T1000 (cell line): Measurements from ENCODE around the gene RPS18.
"Not testable (repeated sequence)": the region's sequence is repeated elsewhere in the genome, so short reads cannot be mapped to it uniquely, and the experiment has no call there.

Experiments
- DNase-seq: peaks from one replicate; lab custom pipeline; 2025; ENCODE audit warnings: mixed read lengths; lab: John Stamatoyannopoulos, UW

RPS18 gene

DNA sequence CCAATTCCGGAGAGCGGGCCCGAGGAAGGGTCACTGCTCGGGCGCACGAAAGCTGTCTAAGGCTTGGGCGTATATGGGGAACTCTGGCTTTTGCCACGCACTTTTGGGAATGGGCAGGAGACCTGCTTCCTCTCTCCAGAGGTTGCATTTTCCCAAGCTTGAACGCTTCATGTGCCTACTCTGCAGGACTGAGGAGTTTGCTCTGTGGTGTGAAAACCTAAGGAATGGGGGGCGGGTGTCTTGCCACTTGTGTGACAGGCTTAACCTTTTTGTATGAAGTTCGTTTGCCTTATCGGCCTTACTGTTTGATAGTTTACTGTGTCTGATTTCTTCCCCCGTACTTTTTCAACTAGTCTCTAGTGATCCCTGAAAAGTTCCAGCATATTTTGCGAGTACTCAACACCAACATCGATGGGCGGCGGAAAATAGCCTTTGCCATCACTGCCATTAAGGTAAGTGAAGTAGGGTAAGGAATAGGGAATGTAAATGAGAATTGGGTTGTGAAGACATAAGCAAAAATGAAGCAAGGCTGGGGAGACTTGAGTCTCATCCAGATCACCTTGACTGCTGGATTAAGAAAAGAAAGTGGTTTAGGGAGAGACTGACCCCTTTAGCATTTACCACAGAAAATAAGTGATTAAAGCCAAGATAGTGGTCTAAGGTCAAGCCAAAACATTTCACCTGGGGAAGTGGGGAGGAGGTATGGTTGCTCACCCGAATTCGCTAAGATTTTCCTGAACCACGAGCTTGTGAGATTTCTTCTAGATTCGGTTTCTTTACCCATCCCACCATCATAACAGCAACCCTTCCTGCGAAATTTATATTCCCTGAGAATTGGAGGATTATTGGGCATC, 627 bp downstream of the RPS18 start:
- no peak for DNase-seq

DNA sequence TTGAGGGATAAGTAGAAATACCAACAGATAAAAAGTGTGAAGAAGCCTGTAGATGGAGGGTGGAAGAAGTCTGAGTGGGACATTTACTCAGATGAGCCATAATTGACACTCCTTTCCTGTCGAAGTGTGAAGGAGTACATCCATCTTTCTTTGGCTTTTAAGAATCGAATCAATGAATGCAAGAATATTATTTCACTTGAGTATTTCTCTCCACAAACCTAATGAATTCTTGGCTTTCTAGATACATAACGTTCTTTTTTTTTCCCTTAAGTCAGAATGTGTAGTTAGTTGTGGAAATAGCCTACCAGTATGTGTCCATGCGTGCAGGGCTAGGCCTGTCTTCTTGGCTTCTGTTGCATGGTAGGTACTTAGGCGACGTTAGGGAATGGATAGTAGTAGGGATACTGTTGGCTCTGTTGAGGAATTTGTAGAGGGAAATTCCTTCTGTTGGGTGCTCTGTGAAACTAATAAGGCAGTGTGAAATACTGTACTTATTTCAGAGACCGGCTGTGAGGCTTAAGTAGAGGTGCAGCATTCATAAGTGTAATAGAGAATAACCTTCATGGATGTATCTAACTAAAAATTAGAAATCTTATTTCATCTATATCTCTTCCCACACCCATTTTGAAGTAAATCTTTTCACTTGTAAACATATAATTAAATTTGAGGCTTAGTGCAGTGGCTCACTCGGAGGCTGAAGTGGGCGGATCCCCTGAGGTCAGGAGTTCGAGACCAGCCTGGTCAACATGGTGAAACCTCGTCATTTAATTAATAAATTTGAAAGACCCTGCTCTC, 1.5 kb downstream of the RPS18 start:
- no peak for DNase-seq

DNA sequence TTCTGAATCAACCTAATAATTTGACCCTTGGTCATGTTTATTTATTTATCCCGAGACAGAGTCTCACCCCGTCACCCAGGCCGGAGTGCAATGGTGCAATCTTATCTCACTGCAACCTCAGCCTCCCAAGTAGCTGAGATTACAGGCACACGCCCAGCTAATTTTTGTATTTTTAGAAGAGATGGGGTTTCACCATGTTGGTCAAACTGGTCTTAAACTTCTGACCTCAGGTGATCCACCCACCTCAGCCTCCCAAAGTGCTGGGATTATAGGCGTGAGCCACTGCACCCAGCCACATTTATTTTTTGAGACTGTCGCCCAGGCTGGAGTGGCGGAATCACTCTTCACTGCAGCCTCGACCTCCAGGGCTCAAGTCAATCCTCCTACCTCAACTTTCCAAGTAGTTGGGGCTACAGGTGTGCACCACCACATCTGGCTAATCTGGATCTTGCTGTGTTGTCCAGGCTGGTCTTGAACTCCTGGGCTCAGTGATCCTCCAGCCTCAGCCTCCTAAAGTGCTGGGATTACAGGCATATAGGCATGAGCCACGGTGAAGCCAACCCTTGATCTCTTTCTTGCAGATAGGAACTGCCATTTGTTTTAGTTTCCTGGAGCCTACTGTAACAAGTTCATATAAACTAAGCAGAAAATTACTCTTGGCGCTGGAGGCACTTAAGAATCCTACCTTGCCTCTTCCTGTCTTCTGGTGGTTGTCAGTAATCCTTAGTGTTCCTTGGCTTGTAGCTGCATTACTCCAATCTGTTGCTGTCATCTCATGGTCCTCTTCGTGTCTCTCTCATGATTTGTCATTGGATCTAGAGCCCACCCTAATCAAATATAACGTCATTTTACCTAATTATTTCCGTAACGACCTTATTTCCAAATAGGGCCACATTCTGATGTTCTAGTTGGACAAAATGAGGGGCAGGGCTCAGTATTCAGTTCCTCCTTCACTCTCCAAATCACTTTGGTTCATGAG, 2.3 kb downstream of the RPS18 start:
- DNase-seq = no peak

DNA sequence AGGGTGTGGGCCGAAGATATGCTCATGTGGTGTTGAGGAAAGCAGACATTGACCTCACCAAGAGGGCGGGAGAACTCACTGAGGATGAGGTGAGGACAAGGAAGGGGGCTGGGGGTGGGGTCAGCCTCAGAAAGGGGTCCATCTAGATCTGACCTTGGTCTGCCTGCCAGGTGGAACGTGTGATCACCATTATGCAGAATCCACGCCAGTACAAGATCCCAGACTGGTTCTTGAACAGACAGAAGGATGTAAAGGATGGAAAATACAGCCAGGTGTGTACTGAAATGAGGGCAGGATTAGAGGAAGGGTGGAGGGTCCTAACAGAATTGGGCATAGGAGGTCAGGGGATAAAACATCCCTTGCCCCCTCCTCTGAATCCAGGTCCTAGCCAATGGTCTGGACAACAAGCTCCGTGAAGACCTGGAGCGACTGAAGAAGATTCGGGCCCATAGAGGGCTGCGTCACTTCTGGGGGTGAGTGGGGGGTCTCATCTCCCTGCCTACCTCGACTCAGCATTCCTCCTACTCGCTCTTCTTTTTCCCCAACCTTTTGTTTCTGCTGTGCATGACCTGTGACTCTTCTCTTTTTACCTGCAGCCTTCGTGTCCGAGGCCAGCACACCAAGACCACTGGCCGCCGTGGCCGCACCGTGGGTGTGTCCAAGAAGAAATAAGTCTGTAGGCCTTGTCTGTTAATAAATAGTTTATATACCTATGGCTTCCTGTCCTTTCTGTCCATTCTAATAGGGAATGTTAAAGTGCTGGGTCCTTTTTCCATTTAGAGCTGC, 4.1 kb downstream of the RPS18 start:
- DNase-seq = not testable (repeated sequence)

DNA sequence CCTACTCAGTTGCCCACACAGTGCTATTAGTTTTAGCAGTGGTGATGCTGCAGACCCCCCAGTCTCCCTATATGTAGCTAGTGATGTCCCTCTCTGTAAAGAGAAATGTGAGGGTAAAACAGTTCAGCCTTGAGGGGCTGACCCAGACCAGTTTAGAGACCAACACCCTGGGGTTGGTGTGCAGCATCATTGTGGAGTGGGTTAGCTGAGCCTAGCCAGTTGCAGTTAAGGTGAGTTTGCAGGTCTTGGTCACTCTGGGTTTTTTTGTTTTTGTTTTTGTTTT, 4.6 kb downstream of the RPS18 start:
- no peak for DNase-seq

DNA sequence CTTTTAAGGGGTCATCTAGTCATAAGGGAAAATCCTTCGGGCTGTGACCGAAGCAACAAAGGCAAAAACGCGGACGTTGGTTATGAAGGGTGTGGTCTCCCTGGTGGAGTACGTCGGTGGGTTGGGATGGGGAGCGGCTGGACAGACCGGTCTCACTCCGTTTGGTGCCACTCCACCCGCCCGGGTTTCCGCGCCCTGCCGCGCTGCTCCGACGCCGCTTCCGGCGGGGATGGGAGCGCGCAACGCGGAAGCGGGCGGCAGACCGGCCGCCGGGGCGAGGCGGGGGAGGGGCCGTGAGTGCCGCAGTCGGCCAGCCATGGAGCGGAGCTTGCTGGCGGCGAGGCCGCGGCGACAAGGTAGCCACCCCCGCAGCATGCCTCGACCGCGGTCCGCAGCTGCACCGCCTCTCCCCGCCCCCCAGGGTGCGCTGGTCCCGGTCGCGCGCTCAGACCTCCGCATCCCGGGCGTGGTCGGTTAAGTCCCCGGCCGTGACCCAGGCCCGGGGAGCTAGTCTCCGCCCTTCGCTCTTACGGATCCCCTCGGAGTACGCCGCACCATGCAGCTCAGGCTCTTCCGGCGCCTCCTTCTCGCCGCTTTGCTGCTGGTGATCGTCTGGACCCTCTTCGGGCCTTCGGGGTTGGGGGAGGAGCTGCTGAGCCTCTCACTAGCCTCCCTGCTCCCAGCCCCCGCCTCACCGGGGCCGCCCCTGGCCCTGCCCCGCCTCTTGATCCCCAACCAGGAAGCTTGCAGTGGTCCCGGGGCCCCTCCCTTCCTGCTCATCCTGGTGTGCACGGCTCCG, 5.2 kb downstream of the RPS18 start, which contains the start of gene B3GALT4:
TSS of gene B3GALT4 (plus strand) at position 260 of the 799 bp plus-strand sequence. CDS start at position 557, 297 bp downstream.
- peak; percentile 47 for DNase-seq

DNA sequence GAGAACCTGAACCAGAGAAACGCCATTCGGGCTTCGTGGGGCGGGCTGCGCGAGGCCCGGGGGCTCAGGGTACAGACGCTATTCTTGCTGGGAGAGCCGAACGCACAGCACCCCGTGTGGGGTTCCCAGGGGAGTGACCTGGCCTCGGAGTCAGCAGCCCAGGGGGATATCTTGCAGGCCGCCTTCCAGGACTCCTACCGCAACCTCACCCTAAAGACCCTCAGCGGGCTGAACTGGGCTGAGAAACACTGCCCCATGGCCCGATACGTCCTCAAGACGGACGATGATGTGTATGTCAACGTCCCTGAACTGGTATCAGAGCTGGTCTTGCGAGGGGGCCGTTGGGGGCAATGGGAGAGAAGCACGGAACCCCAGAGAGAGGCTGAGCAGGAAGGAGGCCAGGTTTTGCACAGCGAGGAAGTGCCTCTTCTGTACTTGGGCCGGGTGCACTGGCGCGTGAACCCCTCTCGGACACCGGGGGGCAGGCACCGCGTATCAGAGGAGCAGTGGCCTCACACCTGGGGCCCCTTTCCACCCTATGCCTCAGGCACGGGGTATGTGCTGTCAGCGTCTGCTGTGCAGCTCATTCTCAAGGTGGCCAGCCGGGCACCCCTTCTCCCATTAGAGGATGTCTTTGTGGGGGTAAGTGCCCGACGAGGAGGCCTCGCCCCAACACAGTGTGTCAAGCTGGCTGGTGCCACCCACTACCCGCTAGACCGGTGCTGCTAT, 6.0 kb downstream of the RPS18 start:
- DNase-seq = no peak

DNA sequence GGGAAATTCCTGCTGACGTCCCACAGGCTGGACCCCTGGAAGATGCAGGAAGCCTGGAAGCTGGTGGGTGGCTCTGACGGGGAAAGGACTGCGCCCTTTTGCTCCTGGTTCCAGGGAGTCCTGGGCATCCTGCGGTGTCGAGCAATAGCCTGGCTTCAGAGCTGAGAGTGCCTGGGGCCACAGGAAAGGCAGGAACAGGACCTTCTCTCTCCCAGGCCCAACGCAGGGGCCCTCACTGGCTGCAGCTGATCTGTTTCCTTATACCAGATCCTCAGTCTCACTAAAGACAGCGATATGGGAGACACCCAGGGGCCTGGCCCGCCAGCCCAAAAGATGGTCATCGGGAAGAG, 6.5 kb downstream of the RPS18 start:
- no peak for DNase-seq

DNA sequence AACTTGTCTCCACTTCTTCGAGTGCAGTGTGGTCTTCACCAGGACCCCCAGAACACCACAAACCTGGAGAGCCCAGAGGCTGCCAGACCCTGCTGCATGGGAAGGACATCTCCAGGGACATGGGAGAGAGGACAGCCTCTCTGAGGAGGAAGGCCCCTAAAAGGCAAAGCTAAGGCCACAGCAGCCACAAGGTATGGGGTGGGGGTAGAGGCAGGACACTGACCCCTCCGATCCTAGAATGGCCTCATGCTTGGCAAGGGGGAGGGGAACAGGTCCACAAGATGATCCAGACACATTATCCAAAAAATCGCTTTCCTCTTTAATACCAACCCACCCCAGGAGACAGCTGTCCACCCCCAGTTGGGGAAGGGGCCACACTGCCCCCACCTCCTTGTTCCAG, 6.9 kb downstream of the RPS18 start:
- no peak for DNase-seq

DNA sequence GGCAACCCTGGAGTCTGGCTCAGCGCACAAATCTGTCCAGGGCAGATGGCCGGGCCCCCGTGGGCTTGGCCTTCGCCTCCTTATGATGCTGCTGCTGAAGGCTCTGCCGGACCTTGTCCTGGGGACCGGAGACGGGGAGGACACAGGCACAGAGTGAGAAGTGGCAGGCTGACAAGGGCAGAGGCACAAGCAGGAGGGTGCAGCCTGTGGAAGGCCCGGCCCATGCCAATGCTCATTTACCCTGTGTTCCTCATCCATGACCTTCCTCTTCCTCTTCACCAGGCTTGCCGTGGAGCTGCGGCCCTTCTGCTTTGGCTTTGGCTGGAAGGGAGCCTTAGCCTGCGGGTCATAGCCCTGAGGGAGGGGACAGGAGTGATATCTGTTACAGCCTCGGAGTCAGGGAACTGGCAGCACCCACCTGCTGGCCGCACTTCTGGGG, 7.4 kb downstream of the RPS18 start:
- no peak for DNase-seq

DNA sequence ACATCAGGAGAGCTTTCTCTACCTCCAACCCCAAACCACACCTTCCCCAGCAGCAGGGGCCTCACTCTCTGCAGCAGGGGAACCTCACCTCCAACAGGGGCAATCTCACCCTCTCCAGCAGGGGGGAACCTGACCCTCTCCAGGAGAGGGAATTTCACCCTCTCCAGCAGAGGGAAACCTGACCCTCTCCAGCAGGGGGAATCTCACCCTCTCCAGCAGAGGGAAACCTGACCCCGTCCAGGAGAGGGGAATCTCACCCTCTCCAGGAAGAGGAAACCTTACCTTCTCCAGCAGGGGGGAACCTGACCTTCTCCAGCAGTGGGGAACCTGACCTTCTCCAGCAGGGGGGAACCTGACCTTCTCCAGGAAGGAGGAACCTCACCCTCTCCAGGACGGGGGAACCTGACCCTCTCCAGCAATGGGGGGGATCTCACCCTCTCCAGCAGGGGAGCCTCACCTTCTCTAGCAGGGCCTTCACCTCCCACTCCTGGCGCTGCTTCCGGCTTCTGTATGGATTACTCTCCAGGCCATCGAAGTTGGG, 8.2 kb downstream of the RPS18 start:
- DNase-seq = peak; percentile 32

DNA sequence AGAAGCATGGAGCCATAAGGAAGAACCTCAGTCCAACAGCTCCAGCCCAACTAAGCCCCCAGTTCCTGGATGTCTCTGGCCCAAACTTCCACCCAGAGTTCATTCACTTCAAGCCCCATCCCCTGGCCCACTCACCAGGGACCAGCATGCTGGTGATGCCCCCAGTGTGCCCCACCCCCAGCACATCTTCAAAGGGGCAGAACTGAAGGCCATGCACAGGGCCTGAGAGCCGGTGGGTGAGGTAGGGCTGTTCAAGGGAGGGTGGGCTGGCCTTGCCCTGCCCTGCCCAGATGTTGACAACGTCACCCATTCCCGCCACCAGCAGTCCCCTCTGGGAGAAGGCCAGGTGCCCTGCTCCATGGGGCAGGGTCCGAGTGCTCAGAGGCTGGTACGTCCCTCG, 8.7 kb downstream of the RPS18 start:
- no peak for DNase-seq

DNA sequence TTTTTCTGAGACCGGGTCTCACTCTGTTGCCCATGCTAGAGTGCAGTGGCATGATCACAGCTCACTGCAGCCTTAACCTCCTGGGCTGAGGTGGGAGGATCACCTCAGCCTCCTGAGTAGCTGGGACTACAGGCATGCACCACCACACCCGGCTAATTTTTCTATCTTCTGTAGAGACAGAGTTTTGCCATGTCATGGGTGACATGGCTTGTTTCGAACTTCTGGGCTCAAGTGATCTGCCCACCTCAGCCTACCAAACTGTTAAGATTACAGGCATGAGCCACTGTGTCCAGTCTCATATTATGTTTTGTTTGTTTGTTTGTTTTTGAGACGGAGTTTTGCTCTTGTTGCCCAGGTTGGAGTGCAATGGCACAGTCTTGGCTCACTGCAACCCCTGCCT, 13.3 kb downstream of the RPS18 start:
- not testable (repeated sequence) for DNase-seq

DNA sequence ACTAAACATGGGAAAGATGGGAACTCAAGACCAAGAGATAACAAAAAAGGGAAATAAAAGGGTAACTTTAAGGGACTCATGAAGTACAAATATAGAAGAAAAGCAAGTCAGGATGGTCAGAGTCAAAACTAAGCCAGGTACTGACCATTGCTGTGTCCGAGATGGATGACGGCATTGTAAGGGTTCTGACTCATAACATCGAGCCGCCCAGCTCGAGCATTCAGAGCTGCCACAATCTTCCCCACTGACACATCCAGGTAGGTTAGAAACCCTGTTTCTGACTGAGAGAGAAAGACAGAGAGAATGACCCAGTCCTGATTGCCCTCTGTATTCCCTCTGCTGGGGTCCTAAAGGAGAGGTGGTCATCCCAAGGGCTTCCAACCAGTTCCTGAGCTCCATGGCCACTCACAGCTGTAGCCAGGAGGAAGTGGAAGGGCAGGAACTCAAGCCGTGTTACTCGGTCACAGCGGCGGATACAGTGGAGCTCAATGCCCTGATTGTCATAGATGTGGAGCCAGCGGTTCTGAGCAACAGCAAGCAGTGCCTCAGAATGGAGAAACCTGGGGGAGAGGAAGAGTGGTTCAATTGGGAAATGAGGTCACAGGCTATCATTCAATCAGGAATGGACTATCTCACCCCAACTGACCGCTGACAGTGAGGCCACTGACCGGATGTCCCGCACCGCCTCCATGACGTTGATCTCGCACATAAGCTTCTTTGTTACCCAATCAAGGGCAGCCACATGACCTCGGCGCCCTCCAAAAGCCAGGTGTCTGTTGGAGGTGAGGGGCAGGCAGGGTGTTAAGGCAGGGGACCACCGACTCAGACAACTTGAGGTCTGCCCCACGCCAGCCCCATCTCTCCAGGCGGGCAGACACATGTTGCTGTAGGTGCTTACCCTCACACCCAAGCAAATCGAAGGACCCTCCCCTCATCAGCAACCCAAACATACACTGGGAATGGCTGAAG, 15.4 kb downstream of the RPS18 start:
- DNase-seq = no peak

DNA sequence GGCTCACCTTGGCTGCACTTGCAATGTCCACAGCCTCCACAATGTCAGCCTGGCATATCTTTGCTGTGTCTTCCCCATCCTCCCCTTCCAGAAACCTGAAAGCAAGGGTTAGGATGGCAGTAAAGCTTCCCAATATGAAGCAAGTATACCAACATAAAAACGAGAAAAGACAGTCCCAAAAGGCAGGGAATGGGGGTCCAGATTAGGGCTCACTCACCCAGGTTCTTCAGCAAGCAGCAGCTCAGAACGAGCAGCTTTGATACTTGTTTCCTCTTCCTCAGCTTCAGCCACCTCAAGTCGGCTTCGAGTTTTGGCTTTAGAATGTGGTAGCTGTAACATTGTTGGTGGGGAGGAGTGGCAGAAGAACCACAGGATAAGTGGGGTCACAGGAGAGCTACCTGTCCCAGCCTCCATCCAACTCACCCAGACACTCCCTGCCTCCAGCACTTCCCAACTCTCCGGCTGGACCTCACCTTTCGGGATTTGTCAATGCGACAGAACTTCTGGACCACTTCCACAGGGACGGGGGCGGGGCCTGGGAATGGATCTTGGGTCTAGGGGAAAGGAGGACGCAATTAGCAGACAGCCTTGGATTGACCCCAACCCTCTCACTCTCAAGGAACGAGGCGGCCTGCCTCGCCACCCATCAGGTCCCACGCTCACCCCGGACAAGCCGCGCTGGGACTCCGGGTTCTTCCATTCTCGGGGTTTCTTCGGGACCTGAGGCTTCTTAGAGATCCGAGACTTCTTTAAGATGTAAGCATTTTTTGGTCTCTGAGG, 16.5 kb downstream of the RPS18 start:
- no peak for DNase-seq

DNA sequence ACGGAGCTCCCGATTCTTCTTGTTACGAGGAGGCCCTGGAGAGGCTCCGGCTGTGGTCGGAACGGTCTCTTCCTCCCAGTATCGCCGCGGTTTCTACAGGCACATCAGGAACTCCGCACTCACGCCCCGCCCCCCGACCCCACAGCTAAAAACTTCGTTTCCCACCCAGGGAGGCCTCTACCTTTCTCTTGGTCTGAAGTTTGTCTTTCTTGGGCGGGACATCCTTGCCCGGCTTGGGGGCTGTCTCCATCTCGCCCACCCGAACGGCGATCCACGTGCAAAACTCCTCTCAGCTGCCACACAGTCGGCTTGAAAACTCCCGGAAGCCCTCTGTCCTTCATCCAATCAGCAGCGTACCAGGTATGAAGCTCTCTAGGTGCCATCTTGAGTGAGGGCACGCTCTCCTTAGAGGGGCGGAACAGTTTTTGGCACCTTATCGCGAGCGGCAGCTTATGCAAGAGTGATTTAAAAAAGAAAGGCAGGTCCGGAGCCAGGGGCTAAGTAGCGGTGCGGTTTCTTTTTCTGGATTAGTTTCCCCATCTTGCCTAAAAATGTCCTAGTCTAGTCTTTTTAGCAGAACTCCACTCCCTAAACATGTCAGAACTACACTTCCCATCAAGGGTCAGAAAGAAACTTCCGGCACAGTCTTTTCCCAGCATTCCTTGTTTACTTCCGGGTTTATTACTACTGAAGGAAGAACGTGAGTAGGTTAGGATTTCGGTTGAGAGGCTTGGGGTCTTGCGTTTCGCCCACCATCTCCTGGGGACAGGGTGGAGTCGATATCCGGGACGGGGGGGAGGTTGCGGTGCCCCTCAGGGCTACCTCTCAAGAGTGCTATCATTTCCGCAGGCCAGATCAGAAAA, 17.3 kb downstream of the RPS18 start, which contains the start of the genes PFDN6 and WDR46:
TSS of gene PFDN6 (plus strand) at position 681 of the 863 bp plus-strand sequence. CDS start 256 bp downstream, outside the sequence.
TSS of gene WDR46 (minus strand) at position 319 of the 863 bp plus-strand sequence. CDS start at position 250, 69 bp downstream.
- peak; percentile 77 for DNase-seq
